GM23338 (cell line): ENCODE measurements around the gene SMIM35. TPM values are rescaled to one million over a fixed set of nuclear protein-coding genes. Genes with fewer than 3 reads are reported as not detected.

ENCODE experiments used
- ATAC-seq: fragments of 200-7000 bp; cut with Tn5 transposase; 3 replicates; pipeline ENCODE4 v1.9.1; 2020
- DNase-seq: peaks from one replicate; pipeline ENCODE4 v3.0.0-alpha.2; 2015; ENCODE audit warnings: low spot score
- H2AFZ ChIP-seq: fragments of 200-600 bp; sonication (generic); 2 replicates; pipeline ENCODE4 v1.8.0; 2016; ENCODE audit warnings: antibody characterized with exemption, mild to moderate bottlenecking, moderate library complexity
- H3F3A ChIP-seq: fragments of 200-600 bp; sonication (generic); replicated peaks from 2 replicates; pipeline ENCODE4 v1.8.0; 2017; ENCODE audit warnings: antibody characterized with exemption, mixed run types, low read depth
- H3K27ac ChIP-seq: fragments of 200-600 bp; sonication (generic); 2 replicates; pipeline ENCODE4 v1.6.1; 2016; ENCODE audit warnings: low read depth
- H3K27me3 ChIP-seq: fragments of 200-600 bp; sonication (generic); 2 replicates; pipeline ENCODE4 v1.8.0; 2016; ENCODE audit warnings: mild to moderate bottlenecking, mixed run types, moderate library complexity; ENCODE audit not compliant: insufficient read depth
- H3K36me3 ChIP-seq: fragments of 200-600 bp; sonication (generic); 2 replicates; pipeline ENCODE4 v1.8.0; 2016; ENCODE audit warnings: mild to moderate bottlenecking; ENCODE audit not compliant: insufficient read depth
- H3K4me1 ChIP-seq: fragments of 200-600 bp; sonication (generic); 2 replicates; pipeline ENCODE4 v1.8.0; 2016; ENCODE audit warnings: mild to moderate bottlenecking, moderate library complexity; ENCODE audit not compliant: insufficient read depth
- H3K4me2 ChIP-seq: fragments of 200-600 bp; sonication (generic); 2 replicates; pipeline ENCODE4 v1.7.1; 2017; ENCODE audit warnings: mixed run types
- H3K4me3 ChIP-seq: fragments of 200-600 bp; sonication (generic); 2 replicates; pipeline ENCODE4 v1.6.1; 2016; ENCODE audit warnings: mixed run types
- H3K79me2 ChIP-seq: fragments of 200-600 bp; sonication (generic); replicated peaks from 2 replicates; pipeline ENCODE4 v1.8.0; 2017; ENCODE audit warnings: mild to moderate bottlenecking; ENCODE audit not compliant: insufficient read depth
- H3K9me2 ChIP-seq: fragments of 200-600 bp; sonication (generic); 2 replicates; pipeline ENCODE4 v1.8.0; 2017; ENCODE audit not compliant: insufficient read depth
- H4K20me1 ChIP-seq: fragments of 200-600 bp; sonication (generic); replicated peaks from 2 replicates; pipeline ENCODE4 v1.8.0; 2017; ENCODE audit warnings: mild to moderate bottlenecking; ENCODE audit not compliant: insufficient read depth
- H3K27ac Mint-ChIP-seq: 2 replicates; pipeline ENCODE4 v1.8.0; 2020; ENCODE audit warnings: inconsistent platforms, mild to moderate bottlenecking, moderate library complexity, mixed read lengths
- H3K27me3 Mint-ChIP-seq: 3 replicates; pipeline ENCODE4 v1.8.0; 2022; ENCODE audit warnings: low read depth, mild to moderate bottlenecking, moderate library complexity, mixed read lengths, inconsistent platforms; ENCODE audit not compliant: insufficient read depth, poor library complexity
- H3K36me3 Mint-ChIP-seq: 3 replicates; pipeline ENCODE4 v1.8.0; 2021; ENCODE audit warnings: low read depth, mild to moderate bottlenecking, inconsistent platforms, moderate library complexity, mixed read lengths
- H3K4me1 Mint-ChIP-seq: 3 replicates; pipeline ENCODE4 v1.8.0; 2020; ENCODE audit warnings: mild to moderate bottlenecking, inconsistent platforms, mixed read lengths
- H3K4me3 Mint-ChIP-seq: 3 replicates; pipeline ENCODE4 v1.8.0; 2021; ENCODE audit warnings: moderate library complexity, mild to moderate bottlenecking, inconsistent platforms, mixed read lengths
- H3K9me3 Mint-ChIP-seq: 3 replicates; pipeline ENCODE4 v1.8.0; 2020; ENCODE audit warnings: moderate library complexity, mild to moderate bottlenecking, inconsistent platforms, mixed read lengths
- CREB1 ChIP-seq: fragments of 250-450 bp; sonication (Bioruptor Pico); IDR thresholded peaks from 2 replicates; pipeline ENCODE4 v1.5.0; 2020; ENCODE audit warnings: low read depth, mild to moderate bottlenecking, moderate library complexity
- CTCF ChIP-seq, 2 experiments: fragments of 200-600 bp in 1 of 2; sonication (generic) in 1 of 2; conservative IDR thresholded peaks; 2 replicates each; pipeline versions ENCODE4 v1.5.1 to v1.6.1; 2016 to 2017; ENCODE audit warnings: antibody characterized with exemption in 2 of 2, low read depth in 2 of 2, mild to moderate bottlenecking in 2 of 2, moderate library complexity in 1 of 2
- EZH2 ChIP-seq: fragments of 200-600 bp; sonication (generic); IDR thresholded peaks from one replicate; pipeline ENCODE4 v1.8.0; 2017; ENCODE audit warnings: antibody characterized with exemption, mild to moderate bottlenecking, low read depth; ENCODE audit not compliant: unreplicated experiment
- EZH2phosphoT487 ChIP-seq: fragments of 200-600 bp; sonication (generic); IDR thresholded peaks from one replicate; pipeline ENCODE4 v1.8.1; 2018; ENCODE audit warnings: antibody characterized with exemption; ENCODE audit not compliant: unreplicated experiment
- JUNB ChIP-seq: IDR thresholded peaks from one replicate; pipeline ENCODE4 v1.6.1; 2016; ENCODE audit warnings: antibody characterized with exemption; ENCODE audit not compliant: unreplicated experiment
- NANOG ChIP-seq: IDR thresholded peaks from 2 replicates; pipeline ENCODE4 v1.6.1; 2016; ENCODE audit warnings: antibody characterized with exemption, borderline replicate concordance
- POLR2AphosphoS5 ChIP-seq: IDR thresholded peaks from 2 replicates; pipeline ENCODE4 v1.6.1; 2016; ENCODE audit warnings: antibody characterized with exemption, low read depth
- REST ChIP-seq: IDR thresholded peaks from one replicate; pipeline ENCODE4 v1.6.1; 2018; ENCODE audit warnings: antibody characterized with exemption; ENCODE audit not compliant: unreplicated experiment
- STAT1 ChIP-seq: IDR thresholded peaks from one replicate; pipeline ENCODE4 v1.6.1; 2016; ENCODE audit warnings: antibody characterized with exemption; ENCODE audit not compliant: unreplicated experiment
- ZNF114 ChIP-seq: fragments of 250-450 bp; sonication (Bioruptor Pico); IDR thresholded peaks from 2 replicates; pipeline ENCODE4 v1.5.0; 2020; ENCODE audit warnings: mild to moderate bottlenecking, moderate library complexity
- ZNF331 ChIP-seq: fragments of 250-450 bp; sonication (Bioruptor Pico); IDR thresholded peaks from 2 replicates; pipeline ENCODE4 v1.5.0; 2020; ENCODE audit warnings: low read depth, mild to moderate bottlenecking, moderate library complexity
- ZNF462 ChIP-seq: fragments of 250-450 bp; sonication (Bioruptor Pico); IDR thresholded peaks from 2 replicates; pipeline ENCODE4 v1.5.0; 2020; ENCODE audit warnings: mild to moderate bottlenecking, moderate library complexity
- polyA plus RNA-seq: library from polyadenylated mRNA; unstranded; fragments of >200 nt; fragmentation: Nextera tagmentation; extraction: Ambion mirVana; gene quantifications from 2 replicates; pipeline ENCODE4 v1.2.1, GENCODE V29; 2016
- total RNA-seq: library from RNA; depleted of rRNA; stranded (reverse); fragments of >200 nt; shearing (Covaris generic); gene quantifications from 2 replicates; pipeline ENCODE4 v1.2.3, GENCODE V29; 2014
- TF ChIP-seq, protein P1 (sequence below): IDR thresholded peaks from 2 replicates; pipeline ENCODE4 v1.6.1; 2016; ENCODE audit warnings: antibody characterized with exemption

Gene SMIM35
- total and polyA plus RNA-seq, 2 experiments from 2014 or later, result not detected

DNA sequence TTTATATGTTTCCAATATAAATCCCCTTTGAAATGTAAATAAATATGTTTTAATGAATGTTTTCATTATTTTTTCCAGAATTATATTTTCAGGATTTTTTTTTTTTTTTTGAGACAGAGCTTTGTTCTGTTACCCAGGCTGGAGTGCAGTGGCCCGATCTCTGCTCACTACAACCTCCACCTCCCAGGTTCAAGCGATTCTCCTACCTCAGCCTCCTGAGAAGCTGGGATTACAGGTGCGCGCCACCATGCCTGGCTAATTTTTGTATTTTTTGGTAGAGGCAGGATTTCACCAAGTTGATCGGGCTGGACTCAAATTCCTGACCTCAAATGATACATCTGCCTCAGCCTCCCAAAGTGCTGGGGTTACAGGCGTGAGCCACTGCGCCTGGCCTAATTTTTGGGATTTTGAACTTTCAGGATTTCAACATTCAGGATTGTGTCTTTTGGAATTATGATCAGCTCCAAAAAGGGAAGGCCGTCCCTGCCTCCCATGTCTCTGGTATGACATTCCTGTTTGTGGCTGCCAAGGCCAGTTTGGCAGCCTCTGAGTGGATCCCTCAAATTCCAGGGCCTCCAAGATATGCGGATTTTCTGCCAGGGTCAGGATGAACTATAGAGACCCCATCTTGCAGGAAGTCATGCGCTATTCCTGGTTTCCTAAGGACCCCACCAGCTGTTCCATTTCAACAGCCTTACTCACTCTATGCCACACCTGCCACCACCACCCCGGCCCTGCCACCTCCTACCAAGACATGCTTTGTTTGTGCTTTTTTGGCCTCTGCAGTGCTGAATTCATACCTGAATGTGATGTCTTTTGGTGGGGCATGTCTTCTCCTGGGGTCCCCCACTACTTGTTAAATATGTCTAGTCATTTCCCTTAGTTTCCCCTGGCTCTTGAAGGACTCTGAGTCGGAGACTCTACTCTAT, 31.8 kb downstream of the SMIM35 start:
- H3K9me3 Mint-ChIP-seq, result no peaks in the 10 kb centered on the region; the same call in 2 of the 3 replicates
- DNase-seq, result no peak
- Histone ChIP-seq H3K9me2 (no peaks in the 10 kb centered on the region), H3K79me2 (no peaks in the 10 kb centered on the region), H3F3A (no peaks in the 10 kb centered on the region), H3K27me3 (no peaks in the 10 kb centered on the region), H4K20me1 (no peaks in the 10 kb centered on the region), H3K36me3 (no peaks in the 10 kb centered on the region), H3K4me1 (no peaks in the 10 kb centered on the region), H3K27ac (no peak overlapping the region), H2AFZ (no peak overlapping the region), H3K4me2 (no peak overlapping the region), H3K4me3 (no peak overlapping the region)
- no peak overlapping the region for H3K4me3 Mint-ChIP-seq
- H3K4me1 Mint-ChIP-seq, result peaks cover 5% of the 10 kb centered on the region; the same call in 2 of the 3 replicates
- no peaks in the 10 kb centered on the region for H3K36me3 Mint-ChIP-seq
- no peak for ATAC-seq
- peaks cover 16% of the 10 kb centered on the region for H3K27me3 Mint-ChIP-seq
- no peak for TF ChIP-seq STAT1
- TF ChIP-seq CTCF (conservative IDR thresholded peaks at IDR 0.05; ENCODE audit: low read depth in 2 of 2), result no peak
- no peak for TF ChIP-seq EZH2
- TF ChIP-seq ZNF331 (CRISPR knock-in tag), result no peak
- TF ChIP-seq EZH2phosphoT487, result no peak
- TF ChIP-seq CREB1 (CRISPR knock-in tag), result no peak
- TF ChIP-seq POLR2AphosphoS5, result no peak
- no peak for TF ChIP-seq ZNF114
- TF ChIP-seq NANOG, result no peak
- no peak for TF ChIP-seq JUNB
- no peak for TF ChIP-seq ZNF462 (CRISPR knock-in tag)
- no peak for TF ChIP-seq REST
- TF ChIP-seq, protein P1, sequence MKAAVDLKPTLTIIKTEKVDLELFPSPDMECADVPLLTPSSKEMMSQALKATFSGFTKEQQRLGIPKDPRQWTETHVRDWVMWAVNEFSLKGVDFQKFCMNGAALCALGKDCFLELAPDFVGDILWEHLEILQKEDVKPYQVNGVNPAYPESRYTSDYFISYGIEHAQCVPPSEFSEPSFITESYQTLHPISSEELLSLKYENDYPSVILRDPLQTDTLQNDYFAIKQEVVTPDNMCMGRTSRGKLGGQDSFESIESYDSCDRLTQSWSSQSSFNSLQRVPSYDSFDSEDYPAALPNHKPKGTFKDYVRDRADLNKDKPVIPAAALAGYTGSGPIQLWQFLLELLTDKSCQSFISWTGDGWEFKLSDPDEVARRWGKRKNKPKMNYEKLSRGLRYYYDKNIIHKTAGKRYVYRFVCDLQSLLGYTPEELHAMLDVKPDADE, result no peak
- H3K27ac Mint-ChIP-seq, result no peak overlapping the region
